Adrenal gland (tissue), 12 donors: Measurements from ENCODE around the gene SH3GLB2. TPM values are rescaled to one million over a fixed set of nuclear protein-coding genes. Genes with fewer than 3 reads are reported as not detected.
"Not testable (repeated sequence)": the region's sequence is repeated elsewhere in the genome, so short reads cannot be mapped to it uniquely, and the experiment has no call there.

Experiments
- DNase-seq, 7 donors: peaks; one replicate each; pipeline ENCODE4 v3.0.0-alpha.2; 2019 to 2020
- H3K27ac ChIP-seq, 5 donors: fragments of 200-600 bp; sonication (generic) in 4 of 5; 1 replicate in 3 of 5; 2 replicates in 2 of 5; pipeline versions ENCODE4 v1.5.1 to v1.8.0; 2016 to 2020; ENCODE audit warnings: mild to moderate bottlenecking in 1 of 5
- H3K27me3 ChIP-seq: fragments of 200-600 bp; 2 replicates; pipeline ENCODE4 v1.8.0; 2021
- H3K36me3 ChIP-seq, 2 donors: fragments of 200-600 bp; replicated peaks in 1 of 2; 1 replicate in 1 of 2; 2 replicates in 1 of 2; pipeline versions ENCODE4 v1.5.1 to v1.8.0; 2018 to 2022
- H3K4me1 ChIP-seq, 2 donors: fragments of 200-600 bp; replicated peaks in 1 of 2; 1 replicate in 1 of 2; 2 replicates in 1 of 2; pipeline versions ENCODE4 v1.5.1 to v1.8.0; 2018 to 2021
- H3K4me3 ChIP-seq, 4 donors: fragments of 200-600 bp; sonication (generic) in 3 of 4; one replicate each; pipeline ENCODE4 v1.5.1; 2016 to 2018
- H3K9me3 ChIP-seq, 3 donors: fragments of 200-600 bp; sonication (generic) in 1 of 3; replicated peaks in 1 of 3; 1 replicate in 2 of 3; 2 replicates in 1 of 3; pipeline versions ENCODE4 v1.5.1 to v1.8.0; 2016 to 2021
- CTCF ChIP-seq, 6 experiments: fragments of 450-650 bp in 4 of 6; fragments of 200-600 bp in 2 of 6; sonication (generic) in 1 of 6; IDR thresholded peaks; 1 replicate in 5 of 6; 2 replicates in 1 of 6; pipeline versions ENCODE4 v1.5.1 to v1.8.0; 2016 to 2021; ENCODE audit warnings: antibody characterized with exemption in 6 of 6, mild to moderate bottlenecking in 2 of 6, moderate library complexity in 1 of 6
- POLR2A ChIP-seq, 2 donors: fragments of 450-650 bp; IDR thresholded peaks; one replicate each; pipeline ENCODE4 v1.6.1; 2017; ENCODE audit warnings: antibody characterized with exemption in 2 of 2, mild to moderate bottlenecking in 2 of 2, moderate library complexity in 1 of 2
- WGBS, 4 donors: extraction: QIAGEN DNeasy Blood & Tissue Kit in 2 of 4; methylation state at CpG; one replicate each; pipeline versions ENCODE4 v1.1.5 to v1.1.7; 2013 to 2017; 5-methylcytosine and 5-hydroxymethylcytosine counted together
- intact Hi-C, 2 donors: fragments of 100-400 bp; cut with DNase I; formaldehyde crosslinking; loops; one replicate each; pipeline versions ENCODE4 v1.14.1 to v1.15.0; 2022 to 2023
- polyA plus RNA-seq, 3 donors: library from polyadenylated mRNA; stranded (reverse); fragments of 200-250 nt in 2 of 3; fragments of 350-450 nt in 1 of 3; fragmentation: Illumina TruSeq in 1 of 3; extraction: RNeasy Lipid Tissue Mini Kit (QIAGEN cat#74804) in 1 of 3; gene quantifications; one replicate each; pipeline ENCODE4 v1.2.3, GENCODE V29; 2013 to 2014
- total RNA-seq, 9 donors: library from RNA; depleted of rRNA in 4 of 9; stranded (reverse); fragments of >200 nt in 4 of 9; fragments of 120-200 nt in 1 of 9; fragmentation: NEBNext Ultra II Directional in 1 of 9; extraction: Animal tissue kit (Norgen Biotek cat#: 25700) in 1 of 9; gene quantifications; one replicate each; pipeline versions ENCODE4 v1.1.0 to v1.2.4, GENCODE V29; 2013 to 2023
- donor health status: healthy with polysubstance abuse.
- donor health status: Bipolar disorder and iron deficiency.
- donor health status: DM: yes; HTN: yes; CAD: no.
- donor health status: DM: no; HTN: no; CAD: no.
- donor health status: DM: no; HTN: no; CAD: no.
- donor health status: DM: yes; HTN: yes; CAD: no.

Gene SH3GLB2
- total and polyA plus RNA-seq, 12 donors = 26.1 to 301 (median 112) TPM

- intact Hi-C loops = no loop called here
- H3K9me3 ChIP-seq = no peaks in the 10 kb centered on the region
- H3K36me3 ChIP-seq = peaks cover 0 to 11% of the 10 kb centered on the region in 2 donors
- TF ChIP-seq POLR2A (IDR thresholded peaks at IDR 0.05) = peak; percentile 89 to 94
- no peak for TF ChIP-seq CTCF (IDR thresholded peaks at IDR 0.05)
- peak within 1 kb of the TSS; percentile 25 to 82 (median 69) for H3K27ac ChIP-seq
- peak within 1 kb of the TSS; percentile 72 to 91 (median 82) for H3K4me3 ChIP-seq
- 0% methylated on average over 6 to 49 of the region's 49 CpGs for WGBS, 4 donors
- peak; percentile 97 to 100 (median 99) for DNase-seq
- peaks cover 18 to 19% of the 10 kb centered on the region in 2 donors for H3K4me1 ChIP-seq
- H3K27me3 ChIP-seq = no peaks in the 10 kb centered on the region
Observed at GRCh38 chr9:129036241-129036922, 8.3 kb upstream of the SH3GLB2 start, which contains the start of gene MIGA2. TSS of gene MIGA2 (plus strand) at chr9:129036626. CDS start at chr9:129040595, 3,969 bp downstream.

GRCh38 chr9:129035838-129036237, 7.7 kb upstream of the SH3GLB2 start:
- peak in 2 of 6 experiments; percentile 6 to 25 for TF ChIP-seq CTCF (IDR thresholded peaks at IDR 0.05)

DNA sequence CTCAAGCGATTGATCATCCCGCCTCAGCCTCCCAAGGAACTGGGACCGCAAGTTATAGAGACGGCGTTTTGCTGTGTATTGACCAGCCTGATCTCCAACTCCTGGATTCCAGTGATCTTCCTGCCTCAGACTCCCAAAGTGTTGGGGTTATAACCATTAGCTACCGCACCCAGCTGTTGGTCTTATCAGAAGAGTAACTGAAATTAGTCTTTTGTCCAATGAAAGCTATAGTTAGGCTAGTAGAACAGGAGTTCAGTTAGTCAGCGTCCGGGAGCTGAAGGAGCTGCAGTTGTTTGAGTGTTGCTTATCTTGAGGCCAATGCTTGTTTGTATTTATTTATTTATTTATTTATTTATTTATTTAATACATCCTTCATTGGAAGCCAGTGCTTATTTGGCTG, 5.1 kb upstream of the SH3GLB2 start:
- TF ChIP-seq POLR2A (IDR thresholded peaks at IDR 0.05) (no peak), CTCF (IDR thresholded peaks at IDR 0.05) (no peak)
- intact Hi-C loops = no loop called here
- WGBS, 4 donors = 91 to 95% (median 93%) methylated on average over 8 of the region's 8 CpGs

More at GRCh38 chr9:129035838-129036237, 7.7 kb upstream of the SH3GLB2 start:
- peak overlapping the region in 2 of 4 donors; percentile 3 to 73 for H3K4me3 ChIP-seq
- H3K9me3 ChIP-seq, H3K27me3 ChIP-seq, H3K36me3 ChIP-seq, intact Hi-C loops: not testable (repeated sequence)
- peaks cover 18 to 19% of the 10 kb centered on the region in 2 donors for H3K4me1 ChIP-seq
- WGBS, 4 donors = 47 to 50% (median 48%) methylated on average over 12 to 13 of the region's 13 CpGs
- peak overlapping the region in 3 of 5 donors; percentile 27 to 77 (median 70) for H3K27ac ChIP-seq
- DNase-seq = peak in 1 of 7 donors; percentile 28

GRCh38 chr9:129032541-129033159, 4.5 kb upstream of the SH3GLB2 start:
- H3K4me3 ChIP-seq = no peak overlapping the region
- H3K4me1 ChIP-seq = peaks cover 10 to 14% of the 10 kb centered on the region in 2 donors
- 64 to 91% (median 86%) methylated on average over 5 to 12 of the region's 12 CpGs for WGBS, 4 donors
- DNase-seq = no peak
- H3K27me3 ChIP-seq = no peaks in the 10 kb centered on the region
- intact Hi-C loops = no loop called here
- no peaks in the 10 kb centered on the region for H3K9me3 ChIP-seq
- no peak overlapping the region for H3K27ac ChIP-seq
- no peak for TF ChIP-seq CTCF (IDR thresholded peaks at IDR 0.05)
- TF ChIP-seq POLR2A (IDR thresholded peaks at IDR 0.05) = no peak
- H3K36me3 ChIP-seq = no peaks in the 10 kb centered on the region

More for the DNA sequence above, 5.1 kb upstream of the SH3GLB2 start:
- no peak for DNase-seq
- Histone ChIP-seq H3K4me1 (peaks cover 15 to 20% of the 10 kb centered on the region in 2 donors), H3K27ac (no peak overlapping the region), H3K36me3 (no peaks in the 10 kb centered on the region), H3K27me3 (no peaks in the 10 kb centered on the region), H3K9me3 (no peaks in the 10 kb centered on the region), H3K4me3 (no peak overlapping the region)
